ENCODE measurements around the gene SCAI. TPM values are rescaled to one million over a fixed set of nuclear protein-coding genes. Genes with fewer than 3 reads are reported as not detected.

Gene SCAI
- total and polyA plus RNA-seq, 9 of the 15 experiments (the other 6 are each of a cell fraction or from before 2014, with no cell fraction given) = 0.70 to 12.4 (median 4.2) TPM

DNA sequence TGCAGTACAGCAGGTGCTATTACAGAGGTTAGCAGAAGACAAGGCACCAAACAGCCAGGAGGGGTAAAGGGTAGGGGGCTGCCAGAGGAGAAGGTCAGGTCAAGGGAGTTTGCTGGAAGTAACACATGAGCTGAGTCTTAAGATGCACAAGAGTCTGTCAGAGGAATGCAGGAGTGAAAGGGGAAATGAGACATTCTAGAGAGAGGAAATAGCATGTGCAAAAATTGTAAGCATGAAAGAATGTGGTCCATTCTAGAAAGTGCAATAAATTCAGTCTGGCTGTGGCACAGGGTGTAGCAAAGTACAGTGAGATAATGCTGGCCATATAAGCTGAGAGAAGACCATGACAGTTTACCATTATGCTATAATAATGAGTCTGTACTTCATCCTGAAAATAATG lies 209.0 kb downstream of the SCAI start:
- no peaks in the 10 kb centered on the region for H4K20me1 ChIP-seq (replicated peaks; ENCODE audit: control insufficient read depth, insufficient read depth, low read length)
- H3K36me3 ChIP-seq (ENCODE audit: control insufficient read depth, insufficient read depth, low read length) = peaks cover 74% of the 10 kb centered on the region
- H3K4me2 ChIP-seq (ENCODE audit: insufficient read depth, low read length) = no peak overlapping the region
- TF ChIP-seq HDAC2 (IDR thresholded peaks at IDR 0.05) = no peak
- no peak for TF ChIP-seq NFRKB (IDR thresholded peaks at IDR 0.05; ENCODE audit: low read depth)
- no peak for TF ChIP-seq ZNF140 (CRISPR knock-in tag; IDR thresholded peaks at IDR 0.05)
- TF ChIP-seq MED1 (CRISPR knock-in tag; IDR thresholded peaks at IDR 0.05; ENCODE audit: borderline replicate concordance) = no peak
- no peak for TF ChIP-seq RBM17 (IDR thresholded peaks at IDR 0.05; ENCODE audit: borderline replicate concordance, low read depth, low read length)
- no peak for TF ChIP-seq ZBED1 (IDR thresholded peaks at IDR 0.05)
- TF ChIP-seq, protein P1, sequence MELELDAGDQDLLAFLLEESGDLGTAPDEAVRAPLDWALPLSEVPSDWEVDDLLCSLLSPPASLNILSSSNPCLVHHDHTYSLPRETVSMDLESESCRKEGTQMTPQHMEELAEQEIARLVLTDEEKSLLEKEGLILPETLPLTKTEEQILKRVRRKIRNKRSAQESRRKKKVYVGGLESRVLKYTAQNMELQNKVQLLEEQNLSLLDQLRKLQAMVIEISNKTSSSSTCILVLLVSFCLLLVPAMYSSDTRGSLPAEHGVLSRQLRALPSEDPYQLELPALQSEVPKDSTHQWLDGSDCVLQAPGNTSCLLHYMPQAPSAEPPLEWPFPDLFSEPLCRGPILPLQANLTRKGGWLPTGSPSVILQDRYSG (tag; conservative IDR thresholded peaks at IDR 0.05; ENCODE audit: low read depth) = no peak
- no peak for TF ChIP-seq RBM22 (IDR thresholded peaks at IDR 0.05; ENCODE audit: low read depth, low read length, poor library complexity, severe bottlenecking)
- no TSS peak for BruUV-seq (replicated peaks)
- intact Hi-C loops (cut with micrococcal nuclease) (no loop called here), in situ Hi-C loops (cut with MboI) (loop anchor here (10.0 kb wide), 1 partner anchor 211 kb away; the partner anchor contains the start of gene SCAI)
- no peak overlapping the region for H2AFZ ChIP-seq (ENCODE audit: low read depth, low read length)
- no peak overlapping the region for H3K27ac ChIP-seq (ENCODE audit: extremely low read depth, low read depth, low read length)
- DNase-seq (ENCODE audit: extremely low read depth in 1 of 4, low spot score in 3 of 4) (no peak), FAIRE-seq (no peak), ATAC-seq (no peak)
- H3K9me3 ChIP-seq (replicated peaks; ENCODE audit: control insufficient read depth, insufficient read depth, low read depth, low read length) = no peaks in the 10 kb centered on the region
- CTCF ChIA-PET (ENCODE audit: low intra/inter-chr PET ratio) = no interaction called here
- H3K4me1 ChIP-seq (replicated peaks in 1 of 2; ENCODE audit: control insufficient read depth in 2 of 2, insufficient read depth in 2 of 2, low read length in 2 of 2) = no peaks in the 10 kb centered on the region
- H3K4me3 ChIP-seq = no peak overlapping the region
- POLR2A ChIA-PET = no interaction called here
- H3K9ac ChIP-seq (ENCODE audit: insufficient read depth in 1 of 2, low read depth in 2 of 2, low read length in 2 of 2) = no peak overlapping the region
- H3K27me3 ChIP-seq (ENCODE audit: control insufficient read depth in 2 of 2, insufficient read depth in 2 of 2, low read length in 2 of 2) = no peaks in the 10 kb centered on the region
- no peaks in the 10 kb centered on the region for H3K9me1 ChIP-seq (ENCODE audit: control insufficient read depth, insufficient read depth, low read length)
- H3K79me2 ChIP-seq (ENCODE audit: control insufficient read depth, insufficient read depth, low read length) = no peaks in the 10 kb centered on the region

Measured in K562 (cell line).